A673 (cell line): Measurements from ENCODE around the gene ARHGAP18.

ENCODE experiments used
- CTCF ChIP-seq: fragments of 300-800, 200-600 bp; sonication (generic); conservative IDR thresholded peaks from 2 replicates; pipeline ENCODE4 v1.5.1; 2017; ENCODE audit warnings: low read depth, mild to moderate bottlenecking, antibody characterized with exemption, low read length, moderate library complexity, mixed read lengths
- EZH2 ChIP-seq: fragments of 200-600 bp; sonication (generic); IDR thresholded peaks from 2 replicates; pipeline ENCODE4 v1.6.1; 2017; ENCODE audit warnings: borderline replicate concordance, low read depth, mild to moderate bottlenecking, mixed read lengths, antibody characterized with exemption, low read length; ENCODE audit not compliant: poor library complexity, severe bottlenecking

GRCh38 chr6:129707028-129707427, 2.9 kb downstream of the ARHGAP18 start:
- TF ChIP-seq CTCF = no peak
- no peak for TF ChIP-seq EZH2
